ENCODE results near the gene SPO11. TPM values are rescaled to one million over a fixed set of nuclear protein-coding genes. Genes with fewer than 3 reads are reported as not detected.

The SPO11 gene
- total RNA-seq, 1 experiment from 2014 or later, result not detected

- H3K36me3 Mint-ChIP-seq (ENCODE audit: insufficient read depth in 1 of 3, low read depth in 3 of 3), result no peaks in the 10 kb centered on the region
- H3K27ac Mint-ChIP-seq, result no peak overlapping the region
- no peak overlapping the region for H4K5ac ChIP-seq (ENCODE audit: insufficient read length, low read depth, low read length)
- H4K8ac ChIP-seq (replicated peaks; ENCODE audit: insufficient read length, low read depth, low read length), result no peak overlapping the region
- H2BK20ac ChIP-seq (ENCODE audit: low read depth, low read length, poor library complexity, severe bottlenecking), result no peak overlapping the region
- no peaks in the 10 kb centered on the region for H3K9me3 Mint-ChIP-seq
- no peak overlapping the region for H2BK5ac ChIP-seq (ENCODE audit: insufficient read length, low read length)
- H3K79me1 ChIP-seq (ENCODE audit: insufficient read depth, low read depth, low read length, poor library complexity, severe bottlenecking), result no peaks in the 10 kb centered on the region
- TF ChIP-seq CTCF (conservative IDR thresholded peaks at IDR 0.05), result no peak
- DNase-seq, result no peak
- H3K27me3 Mint-ChIP-seq (ENCODE audit: low read depth), result peaks cover 16% of the 10 kb centered on the region
- no peaks in the 10 kb centered on the region for H3K23me2 ChIP-seq (ENCODE audit: insufficient read length, low read depth, low read length, poor library complexity, severe bottlenecking)
- H3K4me2 ChIP-seq (ENCODE audit: insufficient read depth, insufficient read length, low read length), result no peak overlapping the region
- H3K9me3 ChIP-seq (ENCODE audit: control insufficient read depth, low read depth, low read length), result no peaks in the 10 kb centered on the region
- no peaks in the 10 kb centered on the region for H3K4me1 ChIP-seq (ENCODE audit: insufficient read depth, low read length)
- H3K79me2 ChIP-seq (ENCODE audit: insufficient read depth, low read length), result no peaks in the 10 kb centered on the region
- H3K9ac ChIP-seq (ENCODE audit: extremely low read depth, insufficient read length, low read length), result no peak overlapping the region
- WGBS (ENCODE audit: extremely low coverage, insufficient read length, low lambda C conversion rate), result no CpG with 5 or more reads among the region's 4 CpGs
- H3T11ph ChIP-seq (ENCODE audit: low read length), result no peak overlapping the region
- H2AFZ ChIP-seq (ENCODE audit: low read length), result no peak overlapping the region
- no peak overlapping the region for H3K18ac ChIP-seq (ENCODE audit: insufficient read length, low read depth, low read length)
- H2BK12ac ChIP-seq (ENCODE audit: insufficient read length, low read depth, low read length), result no peak overlapping the region
- H3K23ac ChIP-seq (ENCODE audit: insufficient read length, low read depth, low read length), result no peak overlapping the region
- peaks cover 20 to 25% of the 10 kb centered on the region in 2 experiments for H3K4me1 Mint-ChIP-seq
- no peak overlapping the region for H2AK5ac ChIP-seq (ENCODE audit: insufficient read length, low read length)
- no peak overlapping the region for H2BK120ac ChIP-seq (ENCODE audit: low read depth, low read length, poor library complexity, severe bottlenecking)
- H4K91ac ChIP-seq (ENCODE audit: insufficient read length, low read depth, low read length), result no peak overlapping the region
- H3K56ac ChIP-seq (ENCODE audit: insufficient read length, low read depth, low read length), result no peak overlapping the region
- no peak overlapping the region for H3K4me3 Mint-ChIP-seq
- no peaks in the 10 kb centered on the region for H3K27me3 ChIP-seq (ENCODE audit: insufficient read depth, low read length)
- H2BK15ac ChIP-seq (ENCODE audit: low read depth, low read length), result no peak overlapping the region
- H3K14ac ChIP-seq (ENCODE audit: insufficient read depth, low read length), result no peak overlapping the region
- no peaks in the 10 kb centered on the region for H4K20me1 ChIP-seq (ENCODE audit: control insufficient read depth, insufficient read depth, insufficient read length)
- H3K4ac ChIP-seq (ENCODE audit: low read depth, low read length), result no peak overlapping the region
- H3K27ac ChIP-seq (ENCODE audit: insufficient read length, low read depth, low read length), result no peak overlapping the region
These were observed 10.0 kb upstream of the SPO11 start for GRCh38 chr20:57319584-57319983.

All from H9 (cell line).